Right atrium auricular region (tissue), 2 donors: ENCODE data around the gene PIGU. TPM values are rescaled to one million over a fixed set of nuclear protein-coding genes. Genes with fewer than 3 reads are reported as not detected.

Experiments used
- DNase-seq: peaks from one replicate; pipeline ENCODE4 v3.0.0-alpha.2; 2019; ENCODE audit warnings: low spot score
- H3K27ac ChIP-seq, 2 donors: fragments of 200-600 bp; sonication (generic); 1 replicate in 1 of 2; 2 replicates in 1 of 2; pipeline ENCODE4 v1.5.1; 2016 to 2019
- H3K27me3 ChIP-seq, 2 donors: fragments of 200-600 bp; sonication (generic); one replicate each; pipeline versions ENCODE4 v1.5.1 to v1.6.0; 2017 to 2019
- H3K36me3 ChIP-seq: fragments of 200-600 bp; sonication (generic); one replicate; pipeline ENCODE4 v1.5.1; 2016
- H3K4me1 ChIP-seq, 2 donors: fragments of 200-600 bp; sonication (generic); one replicate each; pipeline versions ENCODE4 v1.5.1 to v1.6.0; 2017 to 2019
- H3K4me3 ChIP-seq, 2 donors: fragments of 200-600 bp; sonication (generic); 1 replicate in 1 of 2; 2 replicates in 1 of 2; pipeline ENCODE4 v1.5.1; 2017 to 2019; ENCODE audit warnings: mild to moderate bottlenecking in 1 of 2, moderate library complexity in 1 of 2
- H3K9me3 ChIP-seq, 2 donors: fragments of 200-600 bp; sonication (generic); one replicate each; pipeline ENCODE4 v1.5.1; 2019
- total RNA-seq, 2 donors: library from RNA; depleted of rRNA; stranded (reverse); fragments of >200 nt; gene quantifications; one replicate each; pipeline ENCODE4 v1.1.0, GENCODE V29; 2016
- TF ChIP-seq, protein P1 (sequence below), 2 donors: fragments of 200-600 bp; sonication (generic); IDR thresholded peaks; one replicate each; pipeline ENCODE4 v1.5.1; 2019; ENCODE audit warnings: antibody characterized with exemption in 2 of 2

The PIGU gene
- total RNA-seq, 2 donors from 2014 or later = 16.6 to 17.7 TPM

DNA sequence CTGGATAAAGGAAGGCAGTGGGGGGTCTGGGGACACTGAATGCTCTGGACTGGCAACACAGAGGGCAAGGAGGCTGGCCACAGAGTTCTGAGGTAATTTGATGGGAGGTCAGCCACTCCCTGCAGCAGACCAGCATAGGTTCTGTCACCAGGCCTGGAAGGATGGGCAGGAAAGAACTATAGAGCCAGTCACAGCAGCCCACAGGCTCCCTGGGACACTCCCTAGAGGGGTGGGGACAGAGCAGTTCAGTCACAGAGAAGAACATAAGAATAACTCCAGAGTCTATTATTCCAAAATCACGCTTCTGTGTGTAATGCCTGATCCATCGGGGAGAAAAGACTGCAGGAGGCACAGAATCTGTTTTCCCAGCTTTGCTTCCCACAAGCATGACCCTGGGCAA lies 141.0 kb downstream of the PIGU start:
- Histone ChIP-seq H3K9me3 (no peaks in the 10 kb centered on the region), H3K27me3 (no peaks in the 10 kb centered on the region), H3K27ac (no peak overlapping the region), H3K36me3 (peaks cover 77% of the 10 kb centered on the region), H3K4me1 (peaks cover 0 to 10% of the 10 kb centered on the region in 2 donors), H3K4me3 (no peak overlapping the region)
- no peak for DNase-seq
- TF ChIP-seq, protein P1, sequence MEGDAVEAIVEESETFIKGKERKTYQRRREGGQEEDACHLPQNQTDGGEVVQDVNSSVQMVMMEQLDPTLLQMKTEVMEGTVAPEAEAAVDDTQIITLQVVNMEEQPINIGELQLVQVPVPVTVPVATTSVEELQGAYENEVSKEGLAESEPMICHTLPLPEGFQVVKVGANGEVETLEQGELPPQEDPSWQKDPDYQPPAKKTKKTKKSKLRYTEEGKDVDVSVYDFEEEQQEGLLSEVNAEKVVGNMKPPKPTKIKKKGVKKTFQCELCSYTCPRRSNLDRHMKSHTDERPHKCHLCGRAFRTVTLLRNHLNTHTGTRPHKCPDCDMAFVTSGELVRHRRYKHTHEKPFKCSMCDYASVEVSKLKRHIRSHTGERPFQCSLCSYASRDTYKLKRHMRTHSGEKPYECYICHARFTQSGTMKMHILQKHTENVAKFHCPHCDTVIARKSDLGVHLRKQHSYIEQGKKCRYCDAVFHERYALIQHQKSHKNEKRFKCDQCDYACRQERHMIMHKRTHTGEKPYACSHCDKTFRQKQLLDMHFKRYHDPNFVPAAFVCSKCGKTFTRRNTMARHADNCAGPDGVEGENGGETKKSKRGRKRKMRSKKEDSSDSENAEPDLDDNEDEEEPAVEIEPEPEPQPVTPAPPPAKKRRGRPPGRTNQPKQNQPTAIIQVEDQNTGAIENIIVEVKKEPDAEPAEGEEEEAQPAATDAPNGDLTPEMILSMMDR (IDR thresholded peaks at IDR 0.05) = no peak

DNA sequence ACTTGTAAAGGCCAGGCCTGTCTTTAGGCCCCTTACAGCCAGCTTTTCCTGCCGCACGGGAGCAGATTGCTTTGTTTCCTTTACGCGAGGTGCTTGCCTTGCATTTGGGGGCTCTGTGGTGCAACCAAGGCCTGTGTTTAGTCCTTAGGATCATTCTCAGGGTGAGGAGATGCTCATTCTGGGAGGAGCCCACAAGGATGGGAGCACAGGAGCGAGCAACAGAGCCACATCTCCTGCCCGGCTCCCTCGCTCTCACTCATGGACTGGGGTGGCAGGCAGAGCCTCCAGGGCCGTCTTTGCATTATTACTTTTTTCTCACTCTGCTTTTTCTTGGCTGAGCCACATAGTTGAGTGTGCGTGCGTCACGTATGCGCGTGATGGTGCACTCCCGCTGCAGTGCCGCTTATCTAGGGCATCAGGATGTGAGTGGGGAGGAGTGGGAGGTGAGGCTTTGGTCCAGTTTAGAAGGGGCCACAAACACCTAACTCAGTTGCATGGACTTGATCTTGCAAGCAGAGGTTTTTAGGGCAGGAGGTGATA lies 141.5 kb downstream of the PIGU start:
- H3K36me3 ChIP-seq = peaks cover 77% of the 10 kb centered on the region
- H3K4me1 ChIP-seq = peaks cover 0 to 14% of the 10 kb centered on the region in 2 donors
- no peaks in the 10 kb centered on the region for H3K9me3 ChIP-seq
- no peaks in the 10 kb centered on the region for H3K27me3 ChIP-seq
- no peak overlapping the region for H3K27ac ChIP-seq
- no peak for DNase-seq
- TF ChIP-seq, protein P1 (IDR thresholded peaks at IDR 0.05) = no peak
- H3K4me3 ChIP-seq = no peak overlapping the region

DNA sequence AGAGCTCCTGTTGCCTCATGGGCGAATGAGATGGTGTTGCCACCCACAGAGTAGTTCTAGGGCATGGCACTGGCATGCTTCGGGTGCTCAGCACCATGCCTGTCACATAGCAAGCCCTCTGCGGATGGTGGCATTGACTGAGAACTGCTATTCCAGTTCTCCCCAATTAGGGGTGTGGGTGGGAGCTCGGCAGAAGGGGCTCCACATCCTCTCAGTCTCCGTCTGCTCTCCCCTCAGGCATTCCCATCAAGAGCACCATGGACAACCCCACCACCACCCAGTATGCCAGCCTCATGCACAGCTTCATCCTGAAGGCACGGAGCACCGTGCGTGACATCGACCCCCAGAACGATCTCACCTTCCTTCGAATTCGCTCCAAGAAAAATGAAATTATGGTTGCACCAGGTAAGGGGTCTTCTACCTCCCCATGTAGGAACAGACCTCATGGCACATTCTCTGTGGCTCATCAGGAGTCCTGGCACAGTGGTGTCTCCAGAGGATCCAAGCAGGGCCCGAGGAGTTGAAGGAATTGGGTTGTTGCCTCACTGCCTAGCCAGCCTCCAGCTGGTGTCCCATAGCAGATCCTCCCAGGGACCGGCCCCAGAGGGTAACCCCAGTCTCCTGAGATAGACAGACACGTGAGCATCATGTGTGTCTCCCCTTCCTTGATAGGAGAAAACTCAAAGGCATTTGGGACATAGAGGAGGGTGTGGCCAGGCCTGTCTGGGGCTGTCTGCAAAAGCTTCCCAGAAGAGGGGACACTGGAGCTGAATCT lies 142.3 kb downstream of the PIGU start:
- Histone ChIP-seq H3K4me3 (no peak overlapping the region), H3K27ac (no peak overlapping the region), H3K27me3 (no peaks in the 10 kb centered on the region), H3K9me3 (no peaks in the 10 kb centered on the region), H3K36me3 (peaks cover 76% of the 10 kb centered on the region), H3K4me1 (peaks cover 0 to 20% of the 10 kb centered on the region in 2 donors)
- TF ChIP-seq, protein P1 (IDR thresholded peaks at IDR 0.05) = no peak
- DNase-seq = no peak

DNA sequence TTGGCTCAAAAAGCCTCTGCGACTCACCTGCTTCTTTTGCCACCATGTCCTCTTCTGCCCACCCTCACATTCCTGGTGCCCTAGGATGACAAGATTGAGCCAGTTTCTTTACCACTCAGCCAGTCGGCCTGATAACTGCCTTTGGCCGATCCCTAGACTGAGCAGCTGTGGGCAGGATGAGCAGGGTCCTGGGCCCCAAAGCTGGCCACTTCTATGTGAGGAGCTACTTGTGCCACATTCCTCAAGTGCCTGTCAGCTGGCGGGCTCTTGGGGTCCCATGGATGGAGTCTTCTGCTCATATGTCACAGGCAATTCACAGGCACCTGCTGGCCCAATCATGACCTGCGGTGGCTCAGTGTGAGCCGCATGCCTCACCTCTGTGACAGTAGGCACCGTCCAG lies 144.1 kb downstream of the PIGU start:
- no peak for DNase-seq
- no peaks in the 10 kb centered on the region for H3K9me3 ChIP-seq
- H3K4me1 ChIP-seq = peaks cover 0 to 32% of the 10 kb centered on the region in 2 donors
- no peak overlapping the region for H3K27ac ChIP-seq
- H3K36me3 ChIP-seq = peaks cover 87% of the 10 kb centered on the region
- no peak overlapping the region for H3K4me3 ChIP-seq
- H3K27me3 ChIP-seq = no peaks in the 10 kb centered on the region
- TF ChIP-seq, protein P1 (IDR thresholded peaks at IDR 0.05) = no peak

DNA sequence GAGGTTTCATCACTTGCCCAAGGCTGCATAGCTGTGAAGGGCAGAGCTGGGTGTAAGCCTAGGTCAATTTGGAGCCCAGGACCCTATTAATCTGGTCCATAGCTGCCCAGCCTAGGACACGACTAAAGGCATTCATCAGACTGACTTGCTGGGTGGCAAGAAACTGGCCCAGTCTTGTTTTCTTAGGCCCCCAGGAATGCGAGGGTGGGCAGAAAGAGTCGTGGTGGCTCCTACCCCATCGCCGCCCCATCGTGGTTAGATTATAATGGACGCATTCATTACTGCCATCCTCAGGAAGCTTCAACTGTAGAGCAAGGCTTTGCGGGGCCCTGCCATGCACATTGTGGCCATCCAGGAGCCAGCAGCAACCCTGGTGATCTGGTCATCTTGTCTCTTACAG lies 144.6 kb downstream of the PIGU start:
- peaks cover 87% of the 10 kb centered on the region for H3K36me3 ChIP-seq
- DNase-seq = no peak
- H3K4me3 ChIP-seq = no peak overlapping the region
- no peak overlapping the region for H3K27ac ChIP-seq
- TF ChIP-seq, protein P1 (IDR thresholded peaks at IDR 0.05) = no peak
- H3K4me1 ChIP-seq = peaks cover 0 to 36% of the 10 kb centered on the region in 2 donors
- H3K9me3 ChIP-seq = no peaks in the 10 kb centered on the region
- H3K27me3 ChIP-seq = no peaks in the 10 kb centered on the region
